SH-SY5Y (cell line): Measurements from ENCODE around the gene KBTBD13.

ENCODE experiments used
- GATA2 ChIP-seq: IDR thresholded peaks from 2 replicates; pipeline ENCODE4 v1.6.1; 2011; ENCODE audit warnings: mild to moderate bottlenecking, low read depth, low read length
- GATA3 ChIP-seq: IDR thresholded peaks from 2 replicates; pipeline ENCODE4 v1.6.1; 2011; ENCODE audit warnings: low read depth, mild to moderate bottlenecking, low read length, moderate library complexity

GRCh38 chr15:65055201-65055870 is 21.2 kb upstream of the KBTBD13 start:
- TF ChIP-seq GATA3 (no peak), GATA2 (no peak)
